CD1c-positive myeloid dendritic cell (primary cell): Measurements from ENCODE around the gene FGL2.
A peak's percentile ranks its signal among the peaks of the same experiment; 100 is the strongest.
"Not testable (repeated sequence)": the region's sequence is repeated elsewhere in the genome, so short reads cannot be mapped to it uniquely, and the experiment has no call there.

Experiments
- DNase-seq: peaks from one replicate; pipeline ENCODE4 v3.0.0-alpha.2; 2016; ENCODE audit errors: extremely low spot score

Gene FGL2

GRCh38 chr7:77199013-77199966, at the start of gene FGL2:
Gene FGL2, minus strand, starts transcription at chr7:77199819. Its CDS starts 26 bp downstream, at chr7:77199793.
- peak; percentile 79 for DNase-seq

- DNase-seq, result no peak
These were observed 48.5 kb upstream of the FGL2 start for GRCh38 chr7:77248154-77248553.

GRCh38 chr7:77247206-77247850, 47.7 kb upstream of the FGL2 start:
- DNase-seq, result peak; percentile 91

- peak; percentile 73 for DNase-seq
These were observed 46.5 kb upstream of the FGL2 start for GRCh38 chr7:77246026-77246640.

- DNase-seq, result peak; percentile 69
These were observed 45.6 kb upstream of the FGL2 start for GRCh38 chr7:77245015-77245755.

DNA sequence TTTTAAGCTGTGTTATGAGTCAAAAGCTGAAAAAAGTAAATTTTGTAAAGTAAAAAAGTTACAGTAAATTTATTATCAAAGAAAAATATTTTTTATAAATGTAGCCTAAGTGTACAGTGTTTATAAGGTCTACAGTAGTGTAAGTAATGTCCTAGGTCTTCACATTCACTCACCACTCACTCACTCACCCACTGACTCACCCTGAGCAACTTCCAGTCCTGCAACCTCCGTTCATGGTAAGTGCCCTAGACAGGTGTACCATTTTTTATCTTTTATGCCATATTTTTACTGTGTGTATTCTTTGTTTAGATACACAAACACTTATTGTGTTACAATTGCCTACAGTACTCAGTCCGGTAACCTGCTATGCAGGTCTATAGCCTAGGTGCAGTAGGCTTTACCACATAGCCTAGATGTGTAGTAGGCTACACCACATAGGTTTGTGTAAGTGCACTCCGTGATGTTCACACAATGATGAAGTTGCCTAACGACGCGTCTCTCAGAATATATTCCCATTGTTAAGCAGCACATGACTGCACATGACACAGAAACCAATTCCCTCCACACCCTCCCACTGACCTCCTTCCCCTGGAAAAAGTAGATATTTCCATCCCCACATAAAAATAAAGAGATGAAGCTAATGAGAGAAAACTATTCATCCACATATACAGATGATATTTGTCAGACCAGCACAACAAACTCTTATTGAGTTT, 44.8 kb upstream of the FGL2 start:
- peak; percentile 44 for DNase-seq

DNA sequence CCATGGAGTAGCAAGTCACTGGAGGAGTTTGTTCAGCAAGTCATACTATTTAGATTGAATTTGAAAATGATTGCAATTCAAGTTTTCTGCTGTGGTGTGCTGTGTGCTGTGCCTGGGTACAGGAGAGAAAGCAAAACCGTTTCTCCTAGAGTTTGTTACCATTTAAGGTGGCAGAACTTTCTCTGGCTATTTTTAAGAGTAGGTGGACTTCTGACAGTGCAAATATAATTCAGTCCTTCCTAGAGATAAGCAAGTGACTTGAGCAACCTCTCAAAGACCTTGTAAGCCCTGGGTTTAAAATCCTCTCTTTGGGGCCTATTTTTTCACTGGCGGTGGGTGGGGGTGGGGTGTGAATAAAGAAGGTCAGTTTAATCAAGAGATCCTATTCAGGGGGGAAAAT, 42.9 kb upstream of the FGL2 start:
- DNase-seq, result no peak

- DNase-seq, result no peak
These were observed 42.4 kb upstream of the FGL2 start for GRCh38 chr7:77242068-77242467.

GRCh38 chr7:77239471-77239870, 39.9 kb upstream of the FGL2 start:
- DNase-seq, result peak; percentile 63

GRCh38 chr7:77238703-77239136, 39.1 kb upstream of the FGL2 start:
- peak; percentile 94 for DNase-seq

DNA sequence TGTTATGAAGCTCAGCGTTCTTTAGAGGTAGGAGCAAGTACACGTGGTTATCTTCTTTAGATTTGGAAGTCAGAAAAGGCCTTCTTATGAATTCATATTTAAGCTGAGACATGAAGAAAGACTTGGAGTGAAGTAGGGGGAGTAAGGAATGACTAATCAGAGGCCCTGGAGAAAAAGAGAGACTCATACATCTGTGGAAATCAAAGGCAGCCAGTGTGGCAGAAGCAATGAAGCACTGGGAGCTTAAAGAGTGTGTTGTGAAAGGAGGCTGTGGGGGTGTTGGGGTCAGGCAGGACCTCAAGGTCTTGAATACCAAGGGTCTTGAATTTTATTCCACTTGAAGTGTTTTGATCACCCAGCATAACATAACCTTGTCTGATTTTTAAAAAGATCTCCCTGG, 35.7 kb upstream of the FGL2 start:
- no peak for DNase-seq

DNA sequence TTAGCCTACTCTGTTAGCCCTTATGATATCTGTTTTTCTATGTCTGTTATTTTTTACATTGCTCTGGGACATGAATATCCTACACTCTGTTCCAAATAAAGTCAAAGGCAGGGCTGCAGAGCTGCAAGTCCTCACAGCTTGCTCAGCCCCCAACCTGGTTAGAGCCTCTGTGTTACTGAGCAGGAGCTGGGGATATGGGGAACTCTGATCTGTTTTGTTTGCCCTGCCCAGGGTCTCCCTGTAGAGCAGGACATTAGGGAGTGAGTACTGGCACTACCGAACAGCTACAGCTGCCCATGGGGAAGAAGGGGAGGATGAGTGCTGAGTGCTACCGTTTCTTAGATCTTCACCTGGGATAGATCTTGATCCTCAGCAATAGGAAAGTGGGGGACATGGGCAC, 32.8 kb upstream of the FGL2 start:
- no peak for DNase-seq

DNA sequence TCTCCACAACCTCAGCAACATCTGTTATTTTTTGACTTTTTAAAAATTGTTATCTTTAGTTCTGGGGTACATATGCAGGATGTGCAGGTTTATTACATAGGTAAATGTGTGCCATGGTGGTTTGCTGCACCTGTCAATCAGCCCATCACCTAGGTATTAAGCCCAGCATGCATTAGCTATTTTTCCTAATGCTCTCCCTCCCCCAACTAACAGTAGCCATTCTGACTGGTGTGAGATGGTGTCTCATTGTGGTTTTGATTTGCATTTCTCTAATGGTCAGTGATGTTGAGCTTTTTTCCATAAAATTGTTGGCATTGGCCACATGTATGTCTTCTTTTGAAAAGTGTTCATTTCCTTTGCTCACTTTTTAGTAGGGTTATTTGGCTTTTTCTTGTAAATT, 29.2 kb upstream of the FGL2 start:
- DNase-seq, result not testable (repeated sequence)

DNA sequence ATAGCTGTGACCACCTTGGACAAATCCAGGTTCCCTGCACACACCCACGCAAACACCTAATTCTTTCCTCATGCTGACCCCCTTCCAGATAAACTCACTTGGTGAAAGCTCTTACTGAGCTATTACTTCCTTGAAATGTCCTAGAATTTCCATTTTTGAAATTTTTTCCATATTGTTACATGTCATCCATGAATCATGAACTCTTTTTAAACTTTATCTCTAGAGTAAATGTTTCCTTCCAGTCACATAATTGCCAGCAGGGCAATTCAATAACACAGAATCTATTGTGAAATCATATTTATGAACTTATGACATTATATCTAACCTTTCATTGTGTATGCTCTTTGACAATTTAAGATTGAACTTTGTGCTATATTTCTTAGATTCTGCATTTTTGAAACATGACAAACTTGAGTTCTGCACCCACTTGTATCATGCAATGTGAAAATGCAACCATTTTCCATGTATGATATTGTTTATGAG, 26.8 kb upstream of the FGL2 start:
- DNase-seq, result no peak

DNA sequence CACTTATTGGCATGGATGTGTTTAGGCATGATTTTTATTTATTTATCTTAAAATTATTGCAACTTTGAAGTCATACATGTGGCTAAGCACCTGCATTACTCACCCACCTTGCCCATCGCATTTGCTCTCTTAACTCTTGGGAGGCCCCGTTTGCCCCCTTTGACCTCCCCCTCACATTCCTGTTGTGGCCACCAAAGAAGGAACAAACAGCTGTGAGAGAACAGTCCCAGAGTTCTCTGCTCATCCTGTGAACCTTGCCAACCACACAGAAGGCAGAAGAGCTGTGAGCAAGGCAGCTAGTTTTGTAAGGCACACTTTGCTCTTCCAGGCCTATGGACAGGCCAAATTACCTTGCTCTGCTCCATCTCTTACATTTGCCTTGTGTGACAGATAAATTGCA, 23.6 kb upstream of the FGL2 start:
- no peak for DNase-seq

GRCh38 chr7:77222819-77223218, 23.2 kb upstream of the FGL2 start:
- DNase-seq, result no peak

DNA sequence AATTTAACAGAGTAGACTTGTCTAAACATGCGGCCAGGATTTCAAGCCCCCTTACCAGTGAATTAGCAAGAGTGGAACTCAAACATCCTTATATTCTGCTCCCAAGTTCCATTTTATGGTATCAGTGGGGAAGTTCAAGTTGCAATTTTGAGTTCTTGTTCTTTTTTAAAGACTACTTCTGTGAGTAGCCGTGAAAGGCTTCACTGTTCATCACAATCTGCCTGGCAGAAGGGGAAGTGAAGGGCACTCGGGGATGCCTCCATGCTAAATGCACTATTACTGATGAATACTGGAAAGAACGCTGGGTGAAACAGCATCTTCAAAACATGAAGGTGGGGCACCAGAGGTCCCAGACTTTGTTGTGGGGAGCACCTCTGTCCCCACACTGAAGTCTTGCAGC, 22.4 kb upstream of the FGL2 start:
- peak; percentile 63 for DNase-seq

DNA sequence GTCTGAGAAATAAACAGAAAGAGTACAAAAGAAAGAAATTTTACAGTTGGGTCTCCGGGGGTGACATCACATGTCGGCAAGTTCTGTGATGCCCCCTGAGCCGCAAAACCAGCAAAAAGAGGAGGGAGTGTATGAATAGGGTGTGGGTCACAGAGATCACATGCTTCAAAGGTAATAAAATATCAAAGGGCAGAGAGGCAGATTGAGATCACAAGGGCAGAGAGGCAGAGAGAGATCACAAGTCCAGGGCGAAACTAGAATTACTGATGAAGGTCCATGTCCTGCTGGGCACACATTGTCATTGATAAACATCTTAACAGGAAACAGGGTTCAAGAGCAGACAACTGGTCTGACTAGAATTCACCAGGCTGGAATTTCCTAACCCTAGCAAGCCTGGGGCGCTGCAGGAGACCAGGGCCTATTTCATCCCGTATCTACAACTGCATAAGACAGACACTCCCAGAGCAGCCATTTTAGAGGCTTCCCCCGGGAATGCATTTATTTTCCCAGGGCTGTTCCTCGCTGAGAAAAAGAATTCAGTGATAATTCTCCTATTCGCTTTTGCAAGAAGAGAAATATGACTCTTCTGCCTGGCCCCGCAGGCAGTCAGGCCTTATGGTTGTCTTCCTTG, 20.2 kb upstream of the FGL2 start:
- DNase-seq, result not testable (repeated sequence)

- no peak for DNase-seq
These were observed 18.0 kb upstream of the FGL2 start for GRCh38 chr7:77217474-77218185.
